ENCODE results near the gene EXOC2. TPM values are rescaled to one million over a fixed set of nuclear protein-coding genes. Genes with fewer than 3 reads are reported as not detected.

Gene EXOC2
- total and polyA plus RNA-seq, 10 of the 15 experiments (the other 5 are each of a cell fraction or from before 2014, with no cell fraction given), result 8.7 to 32.8 (median 20.7) TPM

GRCh38 chr6:705047-705446 lies 12.1 kb upstream of the EXOC2 start:
- POLR2A ChIA-PET, result no interaction called here
- intact Hi-C loops (cut with micrococcal nuclease; ENCODE audit: unreplicated experiment), result no loop called here
- no peak overlapping the region for H3K27ac ChIP-seq (ENCODE audit: control insufficient read depth, insufficient read depth)
- RAD21 ChIA-PET (ENCODE audit: unreplicated experiment), result interaction anchor here (1.0 kb wide), 1 partner anchor 16 kb away, joined by 3 read pairs; no protein-coding TSS in a partner anchor
- H3K4me3 ChIP-seq, result no peak overlapping the region
- SMC1A ChIA-PET (ENCODE audit: uncharacterized antibody, unreplicated experiment), result interaction anchor here (1.9 kb wide), 1 partner anchor 12 kb away, joined by 5 read pairs; the partner anchor contains the start of gene EXOC2
- no peaks in the 10 kb centered on the region for H3K9me3 ChIP-seq (replicated peaks; ENCODE audit: control insufficient read depth, insufficient read depth, low read length)
- no peaks in the 10 kb centered on the region; a peak in 1 of 4 replicates for H3K27me3 ChIP-seq (replicated peaks in 1 of 2; ENCODE audit: control insufficient read depth in 2 of 2, insufficient read depth in 2 of 2, low read length in 1 of 2)
- in situ Hi-C loops (cut with MboI), result no loop called here
- H3K4me1 ChIP-seq (ENCODE audit: control insufficient read depth, insufficient read depth, low read length), result no peaks in the 10 kb centered on the region
- CTCF ChIA-PET, result interaction anchor here (1.2 to 1.4 kb wide), 3 partner anchors 12 to 17 kb away, joined by 4 to 5 read pairs (median 5); partner anchors contain the start of gene EXOC2
- DNase-seq (ENCODE audit: low read depth, low spot score), result no peak
- no peak overlapping the region for H2AFZ ChIP-seq (ENCODE audit: control insufficient read depth, low read depth, low read length)
- BruUV-seq (replicated peaks), result no TSS peak
- H3K36me3 ChIP-seq (ENCODE audit: control insufficient read depth in 2 of 2, insufficient read depth in 2 of 2, low read length in 1 of 2), result no peaks in the 10 kb centered on the region
- no peak for FAIRE-seq
- no peak for TF ChIP-seq ATF7 (IDR thresholded peaks at IDR 0.05; ENCODE audit: low read depth)
- TF ChIP-seq POLR2AphosphoS5 (IDR thresholded peaks at IDR 0.05; ENCODE audit: low read length), result no peak
- no peak for TF ChIP-seq RCOR1 (conservative IDR thresholded peaks at IDR 0.05; ENCODE audit: low read depth, low read length)
- TF ChIP-seq USF2 (IDR thresholded peaks at IDR 0.05; ENCODE audit: borderline replicate concordance, low read depth, low read length), result no peak
- no peak for TF ChIP-seq SP1 (IDR thresholded peaks at IDR 0.05; ENCODE audit: low read depth, low read length)
- no peak for TF ChIP-seq ZNF217 (IDR thresholded peaks at IDR 0.05)
- no peak for TF ChIP-seq JUNB (IDR thresholded peaks at IDR 0.05)
- no peak for TF ChIP-seq SREBF1 (IDR thresholded peaks at IDR 0.05; ENCODE audit: low read length)
- TF ChIP-seq CEBPB (IDR thresholded peaks at IDR 0.05; ENCODE audit: borderline replicate concordance in 1 of 2, low read depth in 2 of 2, low read length in 2 of 2), result no peak
- no peak for TF ChIP-seq SIX5 (IDR thresholded peaks at IDR 0.05; ENCODE audit: low read depth, low read length, severe bottlenecking)
- no peak for TF ChIP-seq MTA2 (IDR thresholded peaks at IDR 0.05; ENCODE audit: low read depth)
- no peak for TF ChIP-seq CBFB (IDR thresholded peaks at IDR 0.05; ENCODE audit: low read depth)
- no peak for TF ChIP-seq NKRF (conservative IDR thresholded peaks at IDR 0.05)
- TF ChIP-seq BCLAF1 (IDR thresholded peaks at IDR 0.05), result no peak
- TF ChIP-seq ZZZ3 (IDR thresholded peaks at IDR 0.05; ENCODE audit: control insufficient read depth, insufficient read length, low read depth), result no peak
- TF ChIP-seq FOS (IDR thresholded peaks at IDR 0.05; ENCODE audit: borderline replicate concordance, extremely low read depth, insufficient read length), result no peak
- no peak for TF ChIP-seq CBX3 (IDR thresholded peaks at IDR 0.05; ENCODE audit: borderline replicate concordance, low read depth)
- 47% methylated on average over 4 of the region's 4 CpGs for WGBS (ENCODE audit: insufficient coverage, insufficient replicate concordance, low lambda C conversion rate, missing lambda C conversion rate)
- no peak for ATAC-seq
- no peak overlapping the region for H3K4me2 ChIP-seq (ENCODE audit: control insufficient read depth, insufficient read depth)
- no peak overlapping the region for H3K9ac ChIP-seq (ENCODE audit: control insufficient read depth, insufficient read depth, low read length)
- no peaks in the 10 kb centered on the region for H4K20me1 ChIP-seq (ENCODE audit: control insufficient read depth, insufficient read depth)
- no peaks in the 10 kb centered on the region for H3K79me2 ChIP-seq (ENCODE audit: control insufficient read depth, insufficient read depth, low read length)
